Neutrophil (primary cell): ENCODE measurements around the gene DOCK9.

Experiments
- H3K27ac ChIP-seq: fragments of 200-600 bp; sonication (generic); 2 replicates; pipeline ENCODE4 v1.5.1; 2016; ENCODE audit warnings: mild to moderate bottlenecking, moderate library complexity
- H3K27me3 ChIP-seq: fragments of 200-600 bp; sonication (generic); 2 replicates; pipeline ENCODE4 v1.6.0; 2016; ENCODE audit warnings: mild to moderate bottlenecking
- H3K36me3 ChIP-seq: fragments of 200-600 bp; sonication (generic); 2 replicates; pipeline ENCODE4 v1.5.1; 2017
- H3K4me1 ChIP-seq, 2 experiments: fragments of 200-600 bp in 1 of 2; sonication (generic) in 1 of 2; 1 replicate in 1 of 2; 2 replicates in 1 of 2; pipeline versions ENCODE4 v1.5.1 to v1.6.1; 2013 to 2016; ENCODE audit warnings: low read depth in 1 of 2, low read length in 1 of 2, mild to moderate bottlenecking in 1 of 2, moderate library complexity in 1 of 2; ENCODE audit not compliant: control insufficient read depth in 1 of 2, insufficient read depth in 1 of 2
- H3K4me3 ChIP-seq, 2 experiments: fragments of 200-600 bp in 1 of 2; sonication (generic) in 1 of 2; 1 replicate in 1 of 2; 2 replicates in 1 of 2; pipeline ENCODE4 v1.5.1; 2013 to 2016; ENCODE audit warnings: low read depth in 1 of 2, low read length in 1 of 2, mild to moderate bottlenecking in 1 of 2, moderate library complexity in 1 of 2
- H3K9me3 ChIP-seq: fragments of 200-600 bp; sonication (generic); 2 replicates; pipeline ENCODE4 v1.5.1; 2016
- TF ChIP-seq, protein P1 (sequence below): fragments of 200-600 bp; sonication (generic); IDR thresholded peaks from 2 replicates; pipeline ENCODE4 v1.5.1; 2016; ENCODE audit warnings: antibody characterized with exemption

Gene DOCK9

GRCh38 chr13:99002172-99002710 is 24.4 kb upstream of the DOCK9 start:
- H3K4me3 ChIP-seq, result no peak overlapping the region
- H3K9me3 ChIP-seq, result no peaks in the 10 kb centered on the region
- peaks cover 90% of the 10 kb centered on the region for H3K27me3 ChIP-seq
- H3K36me3 ChIP-seq, result no peaks in the 10 kb centered on the region
- TF ChIP-seq, protein P1, sequence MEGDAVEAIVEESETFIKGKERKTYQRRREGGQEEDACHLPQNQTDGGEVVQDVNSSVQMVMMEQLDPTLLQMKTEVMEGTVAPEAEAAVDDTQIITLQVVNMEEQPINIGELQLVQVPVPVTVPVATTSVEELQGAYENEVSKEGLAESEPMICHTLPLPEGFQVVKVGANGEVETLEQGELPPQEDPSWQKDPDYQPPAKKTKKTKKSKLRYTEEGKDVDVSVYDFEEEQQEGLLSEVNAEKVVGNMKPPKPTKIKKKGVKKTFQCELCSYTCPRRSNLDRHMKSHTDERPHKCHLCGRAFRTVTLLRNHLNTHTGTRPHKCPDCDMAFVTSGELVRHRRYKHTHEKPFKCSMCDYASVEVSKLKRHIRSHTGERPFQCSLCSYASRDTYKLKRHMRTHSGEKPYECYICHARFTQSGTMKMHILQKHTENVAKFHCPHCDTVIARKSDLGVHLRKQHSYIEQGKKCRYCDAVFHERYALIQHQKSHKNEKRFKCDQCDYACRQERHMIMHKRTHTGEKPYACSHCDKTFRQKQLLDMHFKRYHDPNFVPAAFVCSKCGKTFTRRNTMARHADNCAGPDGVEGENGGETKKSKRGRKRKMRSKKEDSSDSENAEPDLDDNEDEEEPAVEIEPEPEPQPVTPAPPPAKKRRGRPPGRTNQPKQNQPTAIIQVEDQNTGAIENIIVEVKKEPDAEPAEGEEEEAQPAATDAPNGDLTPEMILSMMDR, result no peak
- H3K27ac ChIP-seq, result no peak overlapping the region
- H3K4me1 ChIP-seq, result no peaks in the 10 kb centered on the region

DNA sequence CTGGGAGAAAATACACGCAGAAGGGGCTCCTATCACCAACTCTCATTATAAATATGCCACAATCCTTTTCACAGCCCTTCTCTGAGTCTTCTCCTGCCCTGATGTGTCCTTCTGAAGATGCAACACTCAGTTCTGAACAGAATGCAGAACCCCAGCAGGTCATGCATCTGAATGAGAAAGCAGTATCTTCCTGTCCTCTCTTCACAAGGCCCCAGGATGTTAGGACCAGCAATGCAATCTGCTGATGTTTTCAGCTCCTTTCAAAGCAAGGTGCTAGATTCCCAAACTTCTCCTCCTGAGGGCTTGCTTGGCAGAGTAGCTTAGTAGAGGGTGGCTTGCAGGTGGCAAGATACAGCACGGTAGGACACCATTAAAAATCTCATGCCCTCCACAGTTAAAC is 22.3 kb upstream of the DOCK9 start:
- no peaks in the 10 kb centered on the region for H3K4me1 ChIP-seq
- H3K4me3 ChIP-seq, result no peak overlapping the region
- TF ChIP-seq, protein P1, result no peak
- peaks cover 75% of the 10 kb centered on the region for H3K27me3 ChIP-seq
- H3K27ac ChIP-seq, result no peak overlapping the region
- no peaks in the 10 kb centered on the region for H3K36me3 ChIP-seq
- no peaks in the 10 kb centered on the region for H3K9me3 ChIP-seq

- Histone ChIP-seq H3K27me3 (peaks cover 71% of the 10 kb centered on the region), H3K4me1 (no peaks in the 10 kb centered on the region), H3K4me3 (no peak overlapping the region), H3K27ac (no peak overlapping the region), H3K9me3 (no peaks in the 10 kb centered on the region), H3K36me3 (no peaks in the 10 kb centered on the region)
- TF ChIP-seq, protein P1, result no peak
Measured at GRCh38 chr13:98999639-98999952, 21.7 kb upstream of the DOCK9 start.

DNA sequence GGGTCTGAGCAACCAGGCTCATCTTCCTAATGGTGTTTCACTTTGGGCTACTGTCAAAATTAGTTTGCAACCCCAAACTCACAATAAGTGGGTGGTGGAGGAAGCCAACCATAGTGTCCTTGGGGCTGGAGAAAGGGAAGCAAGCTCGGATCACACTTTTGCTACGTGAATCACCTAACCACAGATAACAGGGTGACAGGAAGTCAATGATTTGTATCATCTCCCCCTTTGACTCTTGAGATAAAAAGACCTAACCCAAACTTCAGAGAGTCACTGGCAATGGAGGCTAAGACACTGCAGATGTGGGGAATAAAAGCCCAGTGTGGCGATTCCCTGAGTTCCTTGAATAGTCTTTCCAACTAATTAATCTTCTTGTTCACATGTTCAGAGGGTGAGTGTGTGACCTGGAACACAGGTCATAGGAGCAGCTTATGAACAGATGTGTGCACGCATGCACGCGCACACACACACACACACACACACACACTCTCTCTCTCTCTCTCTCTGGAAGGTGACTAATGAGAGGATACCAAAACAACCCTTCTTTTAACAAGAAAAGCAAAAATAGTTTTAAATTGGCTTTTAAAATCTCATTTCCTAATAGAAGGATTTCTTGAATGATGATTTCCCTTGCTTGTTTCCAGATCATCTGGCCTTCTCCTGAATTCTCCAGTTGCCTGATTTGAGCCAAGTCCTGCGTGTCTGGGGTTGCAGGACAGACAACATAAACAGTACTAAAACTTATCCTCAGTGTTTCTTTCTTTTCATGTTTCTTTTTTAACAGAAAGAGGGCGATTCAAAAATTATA is 21.2 kb upstream of the DOCK9 start:
- no peak overlapping the region for H3K4me3 ChIP-seq

GRCh38 chr13:98997738-98998641 is 20.1 kb upstream of the DOCK9 start:
- Histone ChIP-seq H3K4me3 (no peak overlapping the region), H3K27ac (no peak overlapping the region), H3K36me3 (no peaks in the 10 kb centered on the region), H3K4me1 (no peaks in the 10 kb centered on the region), H3K9me3 (no peaks in the 10 kb centered on the region), H3K27me3 (peaks cover 56% of the 10 kb centered on the region)
- TF ChIP-seq, protein P1, result no peak

More for the DNA sequence above, 21.2 kb upstream of the DOCK9 start:
- TF ChIP-seq, protein P1, result no peak
- Histone ChIP-seq H3K27ac (no peak overlapping the region), H3K9me3 (no peaks in the 10 kb centered on the region), H3K4me1 (no peaks in the 10 kb centered on the region), H3K27me3 (peaks cover 65% of the 10 kb centered on the region), H3K36me3 (no peaks in the 10 kb centered on the region)
